ENCODE data around the gene ICAM4.

The ICAM4 gene

DNA sequence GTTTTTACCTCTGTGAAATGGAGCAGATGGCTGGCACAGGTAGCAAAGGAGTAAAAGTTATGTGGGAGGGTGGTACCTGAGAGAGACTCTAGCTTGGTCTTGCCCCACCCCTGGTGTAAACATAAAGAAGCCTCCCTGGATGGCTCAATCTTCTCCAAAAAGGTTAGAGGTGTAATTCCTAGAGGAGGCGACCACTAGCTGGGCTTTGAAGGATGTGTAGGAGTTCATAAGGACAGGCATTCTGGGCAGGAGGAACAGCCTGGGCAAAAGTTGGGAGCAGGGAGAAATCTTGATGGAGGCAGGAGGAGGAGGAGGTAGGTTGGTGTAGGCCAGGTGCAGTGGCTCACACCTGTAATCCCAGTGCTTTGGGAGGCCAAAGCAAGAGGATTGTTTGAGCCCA lies 7.8 kb upstream of the ICAM4 start:
- TF ChIP-seq FOXM1 (IDR thresholded peaks at IDR 0.05; ENCODE audit: borderline replicate concordance, low read depth) (no peak), CEBPB (IDR thresholded peaks at IDR 0.05) (no peak), EGR1 (IDR thresholded peaks at IDR 0.05) (no peak)

DNA sequence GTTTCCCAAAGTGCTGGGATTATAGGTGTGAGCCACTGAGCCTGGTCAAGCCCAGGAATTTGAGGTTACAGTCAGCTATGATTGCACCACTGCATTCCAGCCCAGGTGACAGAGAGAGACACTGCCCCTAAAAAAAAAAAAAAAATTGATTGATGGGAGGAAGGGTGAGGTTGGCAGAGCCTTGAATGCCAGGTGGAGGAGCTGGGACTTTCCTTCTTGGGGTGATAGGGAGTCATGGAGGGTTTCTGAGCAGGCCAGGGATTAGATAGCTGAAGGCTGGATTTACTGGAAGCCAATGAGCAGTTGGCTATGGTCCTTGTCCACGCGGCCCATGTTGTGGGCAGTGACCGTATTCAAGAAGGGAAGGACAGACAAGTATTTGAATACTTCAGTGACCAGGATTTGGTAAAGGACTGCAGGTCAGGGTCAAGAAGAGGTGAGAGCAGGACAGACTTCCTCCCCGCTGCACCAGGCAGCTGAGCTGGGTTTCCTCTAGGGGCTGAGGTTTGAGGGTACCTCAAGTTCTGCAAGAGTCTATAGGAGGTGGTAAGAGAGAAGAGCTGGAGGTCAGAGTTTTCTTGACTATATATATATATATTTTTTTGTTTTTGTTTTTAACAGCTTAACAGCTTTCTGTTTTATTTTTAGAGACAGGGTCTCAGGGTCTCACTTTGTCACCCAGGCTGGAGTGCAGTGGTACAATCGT lies 6.9 kb upstream of the ICAM4 start:
- TF ChIP-seq, protein P1, sequence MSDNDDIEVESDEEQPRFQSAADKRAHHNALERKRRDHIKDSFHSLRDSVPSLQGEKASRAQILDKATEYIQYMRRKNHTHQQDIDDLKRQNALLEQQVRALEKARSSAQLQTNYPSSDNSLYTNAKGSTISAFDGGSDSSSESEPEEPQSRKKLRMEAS (IDR thresholded peaks at IDR 0.05): no peak
- TF ChIP-seq FOXM1 (IDR thresholded peaks at IDR 0.05; ENCODE audit: borderline replicate concordance, low read depth): no peak

DNA sequence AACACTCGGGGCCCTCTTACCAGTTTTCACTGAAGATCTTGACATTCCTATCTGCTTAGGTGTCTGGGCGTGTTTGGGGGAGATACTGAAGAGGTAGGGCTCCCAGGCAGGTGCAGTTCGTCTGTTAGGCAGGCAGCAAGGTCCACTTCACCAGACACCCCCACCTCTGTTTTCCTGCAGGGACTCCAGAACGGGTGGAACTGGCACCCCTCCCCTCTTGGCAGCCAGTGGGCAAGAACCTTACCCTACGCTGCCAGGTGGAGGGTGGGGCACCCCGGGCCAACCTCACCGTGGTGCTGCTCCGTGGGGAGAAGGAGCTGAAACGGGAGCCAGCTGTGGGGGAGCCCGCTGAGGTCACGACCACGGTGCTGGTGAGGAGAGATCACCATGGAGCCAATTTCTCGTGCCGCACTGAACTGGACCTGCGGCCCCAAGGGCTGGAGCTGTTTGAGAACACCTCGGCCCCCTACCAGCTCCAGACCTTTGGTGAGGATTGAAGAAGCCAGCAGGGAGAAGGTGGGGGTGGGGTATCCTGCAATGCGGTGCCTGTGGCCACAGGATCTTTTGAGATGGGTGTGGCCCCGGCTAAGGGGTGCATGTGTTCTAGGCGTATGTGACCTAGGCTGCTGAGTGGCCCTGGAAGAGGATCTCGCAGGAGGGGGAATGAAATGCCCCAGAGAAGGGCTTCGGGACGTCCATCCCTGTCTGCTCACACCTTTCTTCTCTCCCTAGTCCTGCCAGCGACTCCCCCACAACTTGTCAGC lies 3.3 kb upstream of the ICAM4 start:
- TF ChIP-seq CEBPB (IDR thresholded peaks at IDR 0.05) (no peak), TEAD4 (IDR thresholded peaks at IDR 0.05) (no peak), CREB1 (IDR thresholded peaks at IDR 0.05; ENCODE audit: low read depth) (no peak), EP300 (IDR thresholded peaks at IDR 0.05; ENCODE audit: borderline replicate concordance) (no peak), TCF12 (IDR thresholded peaks at IDR 0.05; ENCODE audit: low read depth) (no peak), TAF1 (IDR thresholded peaks at IDR 0.05; ENCODE audit: low read depth) (no peak), EGR1 (IDR thresholded peaks at IDR 0.05) (no peak), FOXM1 (IDR thresholded peaks at IDR 0.05; ENCODE audit: borderline replicate concordance, low read depth) (no peak), ZBTB7A (IDR thresholded peaks at IDR 0.05; ENCODE audit: low read depth) (no peak), NFIC (IDR thresholded peaks at IDR 0.05) (no peak), RAD21 (IDR thresholded peaks at IDR 0.05; ENCODE audit: low read depth) (no peak), YY1 (IDR thresholded peaks at IDR 0.05; ENCODE audit: low read depth) (no peak)
- TF ChIP-seq, protein P2, sequence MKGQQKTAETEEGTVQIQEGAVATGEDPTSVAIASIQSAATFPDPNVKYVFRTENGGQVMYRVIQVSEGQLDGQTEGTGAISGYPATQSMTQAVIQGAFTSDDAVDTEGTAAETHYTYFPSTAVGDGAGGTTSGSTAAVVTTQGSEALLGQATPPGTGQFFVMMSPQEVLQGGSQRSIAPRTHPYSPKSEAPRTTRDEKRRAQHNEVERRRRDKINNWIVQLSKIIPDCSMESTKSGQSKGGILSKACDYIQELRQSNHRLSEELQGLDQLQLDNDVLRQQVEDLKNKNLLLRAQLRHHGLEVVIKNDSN (IDR thresholded peaks at IDR 0.05): no peak
- TF ChIP-seq, protein P1 (IDR thresholded peaks at IDR 0.05): no peak

DNA sequence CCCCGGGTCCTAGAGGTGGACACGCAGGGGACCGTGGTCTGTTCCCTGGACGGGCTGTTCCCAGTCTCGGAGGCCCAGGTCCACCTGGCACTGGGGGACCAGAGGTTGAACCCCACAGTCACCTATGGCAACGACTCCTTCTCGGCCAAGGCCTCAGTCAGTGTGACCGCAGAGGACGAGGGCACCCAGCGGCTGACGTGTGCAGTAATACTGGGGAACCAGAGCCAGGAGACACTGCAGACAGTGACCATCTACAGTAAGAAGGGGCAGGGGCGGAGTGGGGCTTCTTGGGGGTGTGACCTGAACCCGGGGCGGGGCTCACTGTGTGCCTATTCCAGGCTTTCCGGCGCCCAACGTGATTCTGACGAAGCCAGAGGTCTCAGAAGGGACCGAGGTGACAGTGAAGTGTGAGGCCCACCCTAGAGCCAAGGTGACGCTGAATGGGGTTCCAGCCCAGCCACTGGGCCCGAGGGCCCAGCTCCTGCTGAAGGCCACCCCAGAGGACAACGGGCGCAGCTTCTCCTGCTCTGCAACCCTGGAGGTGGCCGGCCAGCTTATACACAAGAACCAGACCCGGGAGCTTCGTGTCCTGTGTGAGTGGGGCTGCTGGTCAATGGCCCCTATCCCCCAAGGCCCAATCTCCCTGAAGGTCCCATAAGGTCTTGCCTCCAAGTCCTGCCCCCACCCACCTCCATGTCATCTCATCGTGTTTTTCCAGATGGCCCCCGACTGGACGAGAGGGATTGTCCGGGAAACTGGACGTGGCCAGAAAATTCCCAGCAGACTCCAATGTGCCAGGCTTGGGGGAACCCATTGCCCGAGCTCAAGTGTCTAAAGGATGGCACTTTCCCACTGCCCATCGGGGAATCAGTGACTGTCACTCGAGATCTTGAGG lies 2.4 kb upstream of the ICAM4 start:
- TF ChIP-seq TCF12 (IDR thresholded peaks at IDR 0.05; ENCODE audit: low read depth) (no peak), CREB1 (IDR thresholded peaks at IDR 0.05; ENCODE audit: low read depth) (no peak), RAD21 (IDR thresholded peaks at IDR 0.05; ENCODE audit: low read depth) (no peak), EP300 (IDR thresholded peaks at IDR 0.05; ENCODE audit: borderline replicate concordance) (no peak), ZBTB7A (IDR thresholded peaks at IDR 0.05; ENCODE audit: low read depth) (no peak), TAF1 (IDR thresholded peaks at IDR 0.05; ENCODE audit: low read depth) (no peak), TEAD4 (IDR thresholded peaks at IDR 0.05) (no peak), YY1 (IDR thresholded peaks at IDR 0.05; ENCODE audit: low read depth) (no peak), EGR1 (IDR thresholded peaks at IDR 0.05) (no peak)
- TF ChIP-seq, protein P3, sequence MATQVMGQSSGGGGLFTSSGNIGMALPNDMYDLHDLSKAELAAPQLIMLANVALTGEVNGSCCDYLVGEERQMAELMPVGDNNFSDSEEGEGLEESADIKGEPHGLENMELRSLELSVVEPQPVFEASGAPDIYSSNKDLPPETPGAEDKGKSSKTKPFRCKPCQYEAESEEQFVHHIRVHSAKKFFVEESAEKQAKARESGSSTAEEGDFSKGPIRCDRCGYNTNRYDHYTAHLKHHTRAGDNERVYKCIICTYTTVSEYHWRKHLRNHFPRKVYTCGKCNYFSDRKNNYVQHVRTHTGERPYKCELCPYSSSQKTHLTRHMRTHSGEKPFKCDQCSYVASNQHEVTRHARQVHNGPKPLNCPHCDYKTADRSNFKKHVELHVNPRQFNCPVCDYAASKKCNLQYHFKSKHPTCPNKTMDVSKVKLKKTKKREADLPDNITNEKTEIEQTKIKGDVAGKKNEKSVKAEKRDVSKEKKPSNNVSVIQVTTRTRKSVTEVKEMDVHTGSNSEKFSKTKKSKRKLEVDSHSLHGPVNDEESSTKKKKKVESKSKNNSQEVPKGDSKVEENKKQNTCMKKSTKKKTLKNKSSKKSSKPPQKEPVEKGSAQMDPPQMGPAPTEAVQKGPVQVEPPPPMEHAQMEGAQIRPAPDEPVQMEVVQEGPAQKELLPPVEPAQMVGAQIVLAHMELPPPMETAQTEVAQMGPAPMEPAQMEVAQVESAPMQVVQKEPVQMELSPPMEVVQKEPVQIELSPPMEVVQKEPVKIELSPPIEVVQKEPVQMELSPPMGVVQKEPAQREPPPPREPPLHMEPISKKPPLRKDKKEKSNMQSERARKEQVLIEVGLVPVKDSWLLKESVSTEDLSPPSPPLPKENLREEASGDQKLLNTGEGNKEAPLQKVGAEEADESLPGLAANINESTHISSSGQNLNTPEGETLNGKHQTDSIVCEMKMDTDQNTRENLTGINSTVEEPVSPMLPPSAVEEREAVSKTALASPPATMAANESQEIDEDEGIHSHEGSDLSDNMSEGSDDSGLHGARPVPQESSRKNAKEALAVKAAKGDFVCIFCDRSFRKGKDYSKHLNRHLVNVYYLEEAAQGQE (IDR thresholded peaks at IDR 0.05; ENCODE audit: low read depth): no peak
- TF ChIP-seq, protein P2 (IDR thresholded peaks at IDR 0.05): no peak
- TF ChIP-seq, protein P1 (IDR thresholded peaks at IDR 0.05): no peak

DNA sequence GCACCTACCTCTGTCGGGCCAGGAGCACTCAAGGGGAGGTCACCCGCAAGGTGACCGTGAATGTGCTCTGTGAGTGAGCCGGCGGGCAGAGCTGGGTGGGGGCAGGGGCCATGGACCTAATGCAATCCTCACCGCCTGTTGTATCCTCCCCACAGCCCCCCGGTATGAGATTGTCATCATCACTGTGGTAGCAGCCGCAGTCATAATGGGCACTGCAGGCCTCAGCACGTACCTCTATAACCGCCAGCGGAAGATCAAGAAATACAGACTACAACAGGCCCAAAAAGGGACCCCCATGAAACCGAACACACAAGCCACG lies 1.8 kb upstream of the ICAM4 start:
- no peak for TF ChIP-seq ZBTB7A (IDR thresholded peaks at IDR 0.05; ENCODE audit: low read depth)
- no peak for TF ChIP-seq EP300 (IDR thresholded peaks at IDR 0.05; ENCODE audit: borderline replicate concordance)
- no peak for TF ChIP-seq EGR1 (IDR thresholded peaks at IDR 0.05)
- no peak for TF ChIP-seq CREB1 (IDR thresholded peaks at IDR 0.05; ENCODE audit: low read depth)
- TF ChIP-seq TAF1 (IDR thresholded peaks at IDR 0.05; ENCODE audit: low read depth): no peak
- TF ChIP-seq NFIC (IDR thresholded peaks at IDR 0.05): no peak
- no peak for TF ChIP-seq CEBPB (IDR thresholded peaks at IDR 0.05)
- no peak for TF ChIP-seq TEAD4 (IDR thresholded peaks at IDR 0.05)
- TF ChIP-seq FOXM1 (IDR thresholded peaks at IDR 0.05; ENCODE audit: borderline replicate concordance, low read depth): no peak
- no peak for TF ChIP-seq TCF12 (IDR thresholded peaks at IDR 0.05; ENCODE audit: low read depth)
- TF ChIP-seq, protein P3 (IDR thresholded peaks at IDR 0.05; ENCODE audit: low read depth): no peak
- TF ChIP-seq, protein P2 (IDR thresholded peaks at IDR 0.05): no peak
- no peak for TF ChIP-seq YY1 (IDR thresholded peaks at IDR 0.05; ENCODE audit: low read depth)
- TF ChIP-seq, protein P1 (IDR thresholded peaks at IDR 0.05): no peak
